A549 (cell line): ENCODE measurements around the gene ADGRL2.

Source experiments
- CHD2 ChIP-seq: fragments of 150-350 bp; IDR thresholded peaks from 2 replicates; pipeline ENCODE4 v1.6.1; 2014; ENCODE audit warnings: low read length; ENCODE audit not compliant: partially characterized antibody
- CTCF ChIP-seq: fragments of >200 bp; sonication (Bioruptor Twin); formaldehyde crosslinking; IDR thresholded peaks from 3 replicates; pipeline ENCODE4 v1.5.1; 2016
- TP53 ChIP-seq: fragments of 250-450 bp; sonication (Bioruptor Pico); IDR thresholded peaks from 2 replicates; pipeline ENCODE4 v1.5.0; 2021; ENCODE audit warnings: mild to moderate bottlenecking, moderate library complexity

DNA sequence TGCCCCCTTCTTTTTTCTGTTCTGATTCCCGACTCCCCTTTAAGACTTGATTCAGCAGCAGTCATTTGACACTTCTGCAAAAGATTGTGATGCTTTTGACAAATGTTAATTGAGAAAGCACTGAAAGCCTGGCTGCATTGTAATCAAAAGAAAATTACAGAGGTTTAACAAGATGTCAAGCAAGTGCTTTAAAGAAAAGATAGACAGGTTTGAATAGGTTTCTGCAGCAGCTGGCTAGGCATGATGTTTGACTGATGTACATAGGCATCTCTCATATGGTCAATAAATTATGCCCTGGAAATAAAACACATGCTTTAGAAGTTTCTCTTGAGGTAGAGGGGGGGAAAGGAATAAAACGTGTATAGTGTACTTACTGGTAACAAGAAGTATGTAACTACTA is 147.8 kb downstream of the ADGRL2 start:
- TF ChIP-seq CTCF (no peak), TP53 (CRISPR knock-in tag) (no peak), CHD2 (no peak)
